Measurements from ENCODE around the gene CABCOCO1.

Gene CABCOCO1

DNA sequence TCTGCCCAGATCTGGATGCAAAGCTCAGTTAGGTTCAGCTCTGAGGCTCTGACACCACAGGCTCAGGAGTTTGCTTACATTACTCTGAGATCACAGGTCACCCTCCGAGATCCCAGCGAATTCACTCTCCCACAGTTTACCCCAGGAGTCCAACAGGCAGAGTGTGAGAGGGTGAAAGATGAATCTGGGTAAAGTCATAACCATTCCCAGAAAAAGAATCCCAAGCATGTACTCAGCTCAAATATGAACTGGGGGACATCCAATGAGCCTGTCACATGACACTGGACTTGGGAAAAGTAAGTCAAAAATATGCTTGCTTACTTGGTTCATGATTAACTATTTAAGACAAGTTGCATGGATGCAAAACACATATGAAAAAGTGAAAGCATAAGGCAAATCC, 128.5 kb downstream of the CABCOCO1 start:
- no peak for DNase-seq

DNA sequence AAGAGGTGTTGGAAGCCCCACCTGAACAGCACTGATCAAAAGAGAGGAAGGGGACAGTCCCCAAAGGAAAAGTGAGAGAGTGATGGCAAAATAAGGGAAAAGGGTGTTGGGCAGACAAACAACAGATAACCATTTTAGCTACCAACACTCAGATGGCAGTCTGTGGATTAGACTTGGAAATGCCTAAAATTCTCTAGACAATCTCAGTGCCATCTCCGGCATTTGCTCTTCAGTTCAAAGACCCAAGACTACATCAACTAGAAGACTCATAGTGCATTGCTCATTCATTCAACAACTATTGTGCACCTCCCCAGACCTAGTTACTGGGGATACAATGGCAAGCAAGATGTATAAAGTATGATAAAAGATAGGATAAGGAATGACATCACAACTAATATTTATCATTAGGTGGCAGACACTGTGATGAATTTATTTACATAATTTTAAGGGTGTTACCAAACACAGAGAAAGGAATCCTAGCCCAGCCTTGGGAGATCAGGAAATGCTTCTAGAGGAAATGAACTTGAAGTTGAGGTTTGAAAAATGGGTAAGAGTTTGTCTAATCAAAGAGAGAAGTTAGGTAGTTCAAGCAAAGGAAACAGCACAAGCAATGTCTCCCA, 129.5 kb downstream of the CABCOCO1 start:
- DNase-seq: no peak

DNA sequence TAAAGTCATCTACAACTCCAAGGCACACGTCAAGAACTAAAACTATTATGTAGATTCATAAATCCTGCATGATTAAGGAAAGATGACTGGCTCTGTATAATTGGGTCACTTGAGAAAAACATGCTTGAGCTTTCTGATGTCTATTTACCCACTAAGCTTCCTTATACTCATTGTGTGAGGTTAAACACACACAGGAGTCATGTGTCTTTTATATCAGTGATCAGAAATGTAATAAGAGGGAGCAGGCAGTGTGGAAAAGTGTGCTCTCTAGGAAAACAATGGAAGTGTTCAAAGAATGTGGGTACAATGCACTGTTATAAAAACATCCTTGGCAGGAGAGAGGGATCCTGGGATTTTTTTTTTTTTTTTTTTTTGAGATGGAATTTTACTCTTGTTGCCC, 130.2 kb downstream of the CABCOCO1 start:
- no peak for DNase-seq

DNA sequence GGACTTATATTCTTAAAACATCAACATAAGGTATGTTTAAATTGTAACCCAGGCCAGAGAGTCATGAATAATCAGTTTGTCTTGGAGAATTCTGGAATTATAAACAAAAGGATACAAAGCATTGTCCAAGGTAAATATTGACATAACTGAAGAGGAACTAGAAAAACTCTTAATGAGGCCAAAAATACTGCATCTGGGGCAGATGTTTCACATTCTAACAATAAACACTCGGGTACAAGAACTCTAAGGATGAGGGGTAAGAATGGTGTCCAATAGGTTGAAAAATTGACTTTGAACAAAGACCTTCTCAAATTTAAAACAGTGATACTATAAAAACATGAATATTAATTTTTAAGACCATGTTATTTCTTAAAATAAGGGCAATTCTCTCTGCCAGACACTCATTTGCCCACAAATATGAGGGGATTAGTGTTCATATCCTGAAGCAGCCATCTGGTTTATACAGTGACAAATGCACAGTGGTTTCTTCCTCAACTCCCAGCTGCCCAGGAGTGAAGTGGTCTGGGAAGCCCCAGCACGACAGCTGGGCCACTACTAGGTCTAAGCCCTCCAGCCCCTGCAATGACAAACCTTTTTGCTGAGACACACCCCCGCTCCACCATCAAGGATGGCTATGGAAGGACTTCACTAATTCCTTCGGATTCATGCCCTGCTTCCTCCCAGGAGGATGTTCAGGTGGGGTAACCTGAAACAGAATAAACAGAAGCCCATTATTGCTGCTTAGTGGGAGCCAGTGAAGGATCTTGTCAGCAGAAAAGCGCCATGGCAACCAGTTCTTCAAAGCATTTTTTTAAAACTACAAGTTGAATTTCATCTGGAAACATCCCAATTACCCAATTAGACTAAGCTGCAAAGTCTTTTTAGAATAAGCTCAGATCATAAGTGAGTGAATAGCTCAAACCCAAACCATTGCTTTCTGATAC, 131.3 kb downstream of the CABCOCO1 start:
- no peak for DNase-seq

DNA sequence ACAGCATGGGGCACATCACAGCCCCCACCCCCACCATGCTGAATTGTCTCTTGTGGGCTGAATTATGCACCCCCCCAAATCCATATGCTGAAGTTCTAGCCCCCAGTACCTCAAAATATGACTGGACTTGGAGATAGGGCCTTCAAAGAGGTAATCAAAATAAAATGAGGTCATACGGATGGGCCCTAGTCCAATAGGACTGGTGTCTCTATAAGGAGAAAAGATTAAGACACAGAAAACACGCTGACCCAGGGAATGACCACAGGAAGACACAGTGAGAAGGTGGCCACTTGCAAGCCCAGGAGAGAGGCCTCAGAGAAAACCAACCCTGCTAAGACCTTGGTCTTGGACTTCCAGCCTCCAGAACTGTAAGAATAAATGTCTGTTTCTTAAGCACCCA, 132.4 kb downstream of the CABCOCO1 start:
- DNase-seq: no peak

DNA sequence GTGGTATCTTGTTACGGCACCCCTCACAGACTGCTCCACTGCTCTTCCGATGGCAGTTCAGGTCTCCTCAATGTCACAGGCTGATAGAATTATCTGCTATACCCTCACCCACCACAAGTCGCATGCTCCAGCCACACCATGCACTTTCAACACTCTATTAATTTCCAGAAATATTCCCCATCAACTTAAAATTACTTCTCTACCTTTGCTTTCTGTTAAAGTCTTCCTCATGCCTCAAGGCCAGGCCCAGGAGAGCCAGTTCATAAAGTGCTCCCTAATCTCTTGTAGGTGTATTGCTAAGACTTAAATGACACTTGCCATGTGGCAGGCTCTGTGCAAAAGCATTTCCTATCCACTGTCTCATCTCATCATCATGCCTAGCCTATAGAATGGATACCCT, 132.8 kb downstream of the CABCOCO1 start:
- no peak for DNase-seq

DNA sequence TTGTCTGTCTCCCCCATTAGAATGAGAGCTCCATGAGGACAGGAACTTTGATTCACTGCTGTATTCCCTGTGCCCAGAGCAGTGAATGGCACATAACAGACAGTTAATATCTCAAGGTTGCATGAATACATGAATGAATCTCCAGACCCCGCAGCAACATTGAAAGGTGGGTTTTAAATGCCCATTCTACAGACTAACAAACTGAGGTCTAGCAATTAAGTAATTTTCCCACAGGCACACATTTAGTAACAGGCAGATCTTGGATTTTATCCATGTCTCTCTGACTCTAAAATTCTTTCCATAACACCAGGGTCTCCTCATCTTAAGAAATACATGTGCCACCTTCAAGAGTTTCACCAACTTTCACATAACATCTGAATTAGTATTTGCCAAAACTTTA, 134.1 kb downstream of the CABCOCO1 start:
- DNase-seq: no peak

DNA sequence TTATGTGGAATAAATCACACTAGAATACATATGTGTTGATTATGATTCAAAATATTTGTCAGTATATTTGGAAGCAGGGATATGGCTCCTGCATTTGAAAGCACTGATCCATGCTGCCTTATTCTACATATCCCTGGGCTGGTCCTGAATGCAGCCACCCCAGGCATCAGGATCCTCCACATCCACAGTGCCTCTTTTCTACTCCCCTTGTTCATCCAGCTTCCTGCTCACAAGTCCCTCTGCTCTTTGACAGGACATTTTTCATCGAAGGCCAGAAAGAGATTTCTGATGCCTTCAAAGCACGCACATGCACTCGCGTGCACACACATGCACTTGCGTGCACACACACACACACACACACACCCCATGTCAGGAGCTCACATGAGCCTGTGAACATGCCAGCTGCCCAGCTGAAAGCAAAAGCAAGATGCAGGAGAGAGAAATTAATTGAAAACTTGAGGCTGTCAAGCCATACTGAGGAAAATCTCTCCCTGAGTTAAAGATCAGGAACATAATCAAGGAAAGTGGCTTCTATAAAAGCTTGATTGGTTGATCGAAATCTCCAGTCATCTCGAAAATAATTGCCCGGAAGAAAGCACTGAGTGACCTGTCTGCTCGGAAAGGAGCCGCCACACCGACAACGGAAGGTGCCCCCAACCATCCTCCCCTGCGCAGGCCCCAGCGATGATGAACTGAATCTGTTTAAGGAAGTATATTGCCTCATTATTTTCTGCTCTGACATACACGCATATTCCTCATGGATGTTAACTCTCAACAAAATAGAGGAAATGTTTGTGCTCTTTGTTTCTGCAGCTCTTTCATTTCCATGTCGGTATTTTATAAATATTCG, 134.8 kb downstream of the CABCOCO1 start:
- DNase-seq: no peak

DNA sequence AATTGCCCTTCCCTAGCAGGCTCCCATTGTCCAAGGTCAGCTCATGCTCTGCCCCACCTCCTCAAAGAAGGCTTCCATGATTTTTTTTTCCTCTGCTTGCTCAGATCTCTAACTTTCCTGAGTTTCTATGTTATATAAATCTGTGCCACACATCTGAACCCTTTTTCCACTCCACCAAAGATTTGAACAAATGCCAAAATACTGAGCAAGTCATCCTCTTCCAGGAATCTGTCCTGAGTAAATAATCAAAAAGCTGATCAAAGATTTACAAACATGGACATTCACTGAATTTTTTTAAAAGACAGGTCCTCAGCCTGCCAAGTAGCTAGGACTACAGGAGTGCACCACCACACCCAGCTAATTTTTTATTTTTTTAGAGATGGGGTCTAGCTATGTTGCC, 136.0 kb downstream of the CABCOCO1 start:
- no peak for DNase-seq

DNA sequence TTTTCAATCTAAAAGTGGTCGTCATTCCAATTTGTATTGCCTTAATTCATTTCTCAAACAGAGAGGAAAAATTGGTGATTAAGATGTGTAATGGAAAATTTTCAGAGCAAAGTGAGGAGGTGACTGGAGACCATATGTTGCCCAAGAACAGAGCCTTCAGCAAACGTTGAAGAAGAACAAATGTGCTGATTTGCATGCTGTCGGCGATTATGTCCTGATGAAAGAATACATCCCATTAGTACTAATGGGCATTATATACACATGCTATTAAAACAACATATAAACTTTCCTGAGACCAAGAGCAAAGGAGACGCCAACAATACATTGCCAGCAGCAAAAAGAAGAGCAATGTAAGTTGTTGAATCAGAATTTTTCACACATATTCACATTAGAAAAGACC, 138.8 kb downstream of the CABCOCO1 start:
- DNase-seq: no peak

DNA sequence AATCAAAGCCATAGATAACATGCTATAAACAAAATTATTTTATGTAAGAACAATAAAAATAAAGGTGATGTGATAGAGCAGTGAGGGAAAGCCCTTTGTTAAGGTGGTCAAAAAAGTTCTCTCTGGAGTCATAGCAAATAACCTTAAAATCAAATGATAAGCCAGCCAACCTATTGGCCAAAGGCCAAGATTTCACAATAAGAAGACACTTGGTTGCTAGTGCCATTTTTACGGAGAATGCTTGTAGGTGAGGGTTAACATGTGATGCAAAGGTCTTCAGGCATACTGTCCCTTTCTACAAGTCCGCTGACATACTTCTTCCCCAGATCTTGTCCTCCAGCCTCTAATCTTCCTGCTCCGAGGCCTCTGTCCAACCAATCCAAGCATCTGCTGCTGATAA, 140.5 kb downstream of the CABCOCO1 start:
- DNase-seq: no peak

DNA sequence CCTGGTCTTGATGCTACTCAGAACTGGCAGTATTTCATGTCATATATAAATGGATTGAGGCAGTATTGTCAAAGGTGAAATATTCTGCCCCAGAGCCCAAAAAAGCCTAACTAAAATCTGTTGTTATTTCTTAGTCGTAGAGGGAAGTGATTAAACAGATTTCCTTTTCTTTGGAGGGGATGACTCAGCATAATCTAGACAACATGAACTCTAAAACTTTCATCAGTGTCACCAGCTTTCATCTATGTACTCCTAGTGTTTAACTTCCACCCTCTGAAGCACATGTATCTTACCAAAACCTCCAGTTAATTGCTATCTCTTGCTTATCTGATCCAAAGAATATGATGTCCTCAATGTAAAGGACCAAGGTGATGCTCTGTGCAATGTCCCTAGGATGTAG, 141.7 kb downstream of the CABCOCO1 start:
- no peak for DNase-seq

DNA sequence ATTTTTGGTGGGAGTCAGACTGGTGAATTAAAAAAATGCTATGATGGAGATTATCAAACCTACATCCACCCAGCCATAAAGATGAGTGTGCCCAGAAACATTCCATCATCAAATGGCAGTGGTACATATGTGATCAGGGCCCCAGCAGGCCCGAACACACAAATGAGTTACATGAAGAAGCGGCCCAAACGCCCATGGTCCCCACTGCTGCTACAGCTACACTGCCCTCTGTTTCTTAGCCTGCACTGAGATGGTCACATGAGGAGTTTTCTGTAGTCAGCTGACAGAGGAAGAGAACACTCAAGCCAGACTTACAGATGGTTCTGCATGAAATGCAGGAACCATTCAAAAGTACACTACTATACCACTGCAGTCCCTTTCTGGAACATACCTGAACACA, 142.4 kb downstream of the CABCOCO1 start:
- no peak for DNase-seq

DNA sequence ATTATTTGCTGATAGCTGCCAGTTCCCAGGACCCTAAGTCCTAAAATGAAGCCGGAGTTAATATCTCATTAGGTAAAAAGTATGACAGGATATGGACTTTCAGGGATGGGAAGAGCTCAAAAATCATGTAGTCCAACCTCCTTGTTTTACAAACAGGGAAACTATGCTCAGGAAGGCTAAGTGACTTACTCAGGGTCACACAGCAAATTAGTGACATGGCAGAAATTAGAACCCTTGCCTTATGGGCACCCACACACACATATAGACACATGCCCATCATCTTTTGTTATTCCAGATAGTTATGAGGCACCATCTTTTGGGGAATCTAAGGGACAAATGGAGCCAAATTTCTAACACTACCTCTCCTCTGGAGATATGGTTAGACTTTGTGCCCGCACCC, 147.5 kb downstream of the CABCOCO1 start:
- no peak for DNase-seq

DNA sequence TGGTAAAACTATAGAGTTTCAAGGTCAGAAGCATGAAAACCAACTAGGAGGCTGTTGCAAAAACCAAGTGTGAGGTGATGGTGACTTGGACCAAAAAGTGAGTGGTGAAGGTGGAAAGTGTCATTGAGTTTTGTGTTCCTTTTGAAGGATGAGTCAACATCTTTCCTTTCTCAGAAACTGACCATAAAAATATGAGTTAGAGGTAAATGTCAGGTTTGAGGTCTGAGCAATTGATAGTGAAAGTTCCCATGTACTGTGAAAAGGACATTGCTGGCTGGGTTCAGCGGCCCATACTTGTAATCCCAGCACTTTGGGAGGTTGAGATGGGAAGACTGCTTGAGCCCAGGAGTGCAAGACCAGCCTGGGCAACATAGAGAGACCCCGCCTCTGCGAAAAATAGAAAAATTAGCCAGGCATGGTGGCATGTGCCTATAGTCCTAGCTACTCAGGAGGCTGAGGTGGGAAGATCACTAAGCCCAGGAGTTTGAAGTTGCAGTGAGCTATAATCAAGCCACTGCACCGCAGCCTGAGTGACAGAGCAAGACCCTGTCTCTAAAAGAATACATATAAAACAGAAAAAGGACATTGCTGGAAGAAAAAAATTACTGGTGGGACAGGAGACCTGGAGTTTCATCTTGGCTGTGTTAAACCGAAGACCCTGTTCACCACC, 149.5 kb downstream of the CABCOCO1 start:
- no peak for DNase-seq

DNA sequence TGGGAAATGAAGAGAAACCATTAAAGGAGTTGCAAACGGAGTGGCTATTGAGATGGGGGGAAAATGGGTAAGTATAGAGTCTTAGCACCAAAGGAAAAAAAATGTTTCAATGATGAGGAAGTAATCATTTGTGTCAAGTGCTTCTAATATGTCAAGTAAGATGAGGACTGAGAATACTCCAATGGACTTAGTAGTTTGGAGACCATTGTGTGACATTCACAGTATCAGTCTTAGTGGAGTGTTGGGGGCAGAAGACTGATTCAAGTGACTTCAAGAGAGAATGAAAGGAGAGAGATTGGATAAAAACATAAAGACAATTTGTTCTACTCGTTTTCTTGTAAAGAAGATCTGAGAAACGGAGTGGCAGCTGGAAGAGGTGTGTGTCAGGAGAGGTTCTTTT, 150.2 kb downstream of the CABCOCO1 start:
- DNase-seq: no peak

DNA sequence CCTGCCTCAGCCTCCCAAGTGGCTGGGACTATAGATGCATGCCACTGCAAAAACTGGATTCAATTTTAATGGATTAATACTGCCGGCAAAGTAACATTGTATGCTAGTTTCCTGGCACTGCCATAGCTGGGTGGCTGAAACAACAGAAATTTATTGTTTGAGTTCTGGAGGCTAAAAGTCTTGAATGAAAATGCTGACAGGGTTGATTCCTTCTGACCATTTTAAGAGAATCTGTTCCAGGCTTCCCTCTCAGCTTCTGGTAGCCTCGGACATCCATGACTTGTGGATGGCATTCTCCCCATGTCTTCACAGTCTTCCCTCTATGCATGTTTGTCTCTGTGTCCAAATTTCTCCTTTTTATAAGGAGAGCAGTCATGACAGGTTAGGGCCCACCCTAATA, 151.4 kb downstream of the CABCOCO1 start:
- DNase-seq: no peak

DNA sequence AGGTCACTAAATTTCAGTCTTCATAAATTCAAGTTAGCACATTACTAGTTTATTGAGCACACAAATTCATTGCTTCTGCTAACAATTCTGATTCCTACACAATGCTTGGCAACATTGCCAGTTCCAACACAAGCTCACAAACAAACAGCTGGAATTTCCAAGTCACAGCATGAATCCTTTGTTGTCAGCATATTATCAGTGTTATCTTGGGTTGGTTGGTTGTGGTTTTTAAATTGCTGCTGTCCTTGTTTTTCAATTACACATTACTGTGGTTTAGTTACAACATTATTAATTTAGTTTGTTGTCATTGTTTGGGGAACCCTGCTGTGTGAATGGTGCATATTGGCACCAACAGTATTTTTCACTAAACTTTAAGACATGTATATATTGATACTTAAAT, 152.8 kb downstream of the CABCOCO1 start:
- no peak for DNase-seq
